Stimulated activated naive CD8-positive, alpha-beta T cell treated with anti-CD3 and anti-CD28 coated beads, Interleukin-15, amount 100 ng/mL, for 72 hours (primary cell): ENCODE results near the gene ASTL.
"Not testable (repeated sequence)": the region's sequence is repeated elsewhere in the genome, so short reads cannot be mapped to it uniquely, and the experiment has no call there.

Experiments
- ATAC-seq: fragments of 150-1000 bp; cut with Tn5 transposase; 2 replicates; pipeline ENCODE4 v1.10.0; 2021; ENCODE audit warnings: mild to moderate bottlenecking, moderate library complexity
- DNase-seq, 2 donors: peaks; one replicate each; pipeline ENCODE4 v3.0.0; 2021 to 2022
- H3K27ac Mint-ChIP-seq, 2 donors: one replicate each; pipeline ENCODE4 v1.8.0; 2022; ENCODE audit warnings: mild to moderate bottlenecking in 2 of 2, mixed read lengths in 2 of 2, moderate library complexity in 2 of 2
- H3K27me3 Mint-ChIP-seq: one replicate; pipeline ENCODE4 v1.8.0; 2022; ENCODE audit warnings: mixed read lengths
- H3K4me1 Mint-ChIP-seq: one replicate; pipeline ENCODE4 v1.8.0; 2022; ENCODE audit warnings: mild to moderate bottlenecking, mixed read lengths
- H3K4me3 Mint-ChIP-seq, 2 donors: one replicate each; pipeline ENCODE4 v1.8.0; 2022; ENCODE audit warnings: mild to moderate bottlenecking in 2 of 2, mixed read lengths in 2 of 2, moderate library complexity in 1 of 2
- H3K9me3 Mint-ChIP-seq, 2 donors: one replicate each; pipeline ENCODE4 v1.8.0; 2022; ENCODE audit warnings: mixed read lengths in 2 of 2

The ASTL gene

GRCh38 chr2:96164459-96165184, 26.3 kb upstream of the ASTL start:
- DNase-seq (peak; percentile 85 to 91), ATAC-seq (peak; percentile 88)

GRCh38 chr2:96163768-96164429, 25.6 kb upstream of the ASTL start:
- H3K27me3 Mint-ChIP-seq, result no peaks in the 10 kb centered on the region
- H3K9me3 Mint-ChIP-seq, result peaks cover 7 to 9% of the 10 kb centered on the region in 2 donors
- H3K4me1 Mint-ChIP-seq, result peaks cover 87% of the 10 kb centered on the region
- ATAC-seq (peak; percentile 76), DNase-seq (peak; percentile 87 to 95)
- peak overlapping the region; percentile 90 to 91 for H3K4me3 Mint-ChIP-seq
- H3K27ac Mint-ChIP-seq, result peak overlapping the region; percentile 98 to 100

More at GRCh38 chr2:96164459-96165184, 26.3 kb upstream of the ASTL start:
- Mint-ChIP-seq H3K4me3 (peak overlapping the region; percentile 90 to 91), H3K27ac (peak overlapping the region; percentile 98 to 100), H3K27me3 (no peaks in the 10 kb centered on the region), H3K4me1 (peaks cover 86% of the 10 kb centered on the region), H3K9me3 (peaks cover 7 to 9% of the 10 kb centered on the region in 2 donors)

- Mint-ChIP-seq H3K4me1 (peaks cover 88% of the 10 kb centered on the region), H3K27me3 (no peaks in the 10 kb centered on the region), H3K4me3 (peak overlapping the region; percentile 90 to 91), H3K9me3 (peaks cover 7 to 9% of the 10 kb centered on the region in 2 donors), H3K27ac (peak overlapping the region; percentile 98 to 100)
- DNase-seq (no peak), ATAC-seq (peak; percentile 2)
These were observed 25.1 kb upstream of the ASTL start for GRCh38 chr2:96163415-96163767.

GRCh38 chr2:96161898-96162297, 23.6 kb upstream of the ASTL start:
- Mint-ChIP-seq H3K27me3 (no peaks in the 10 kb centered on the region), H3K9me3 (peaks cover 7 to 9% of the 10 kb centered on the region in 2 donors), H3K27ac (peak overlapping the region in 1 of 2 donors; percentile 7), H3K4me1 (peaks cover 88% of the 10 kb centered on the region), H3K4me3 (peak overlapping the region; percentile 11 to 51)
- DNase-seq, result peak in 1 of 2 donors; percentile 50
- ATAC-seq, result no peak

GRCh38 chr2:96160366-96160765, 22.1 kb upstream of the ASTL start:
- DNase-seq, H3K27ac Mint-ChIP-seq, ATAC-seq, H3K9me3 Mint-ChIP-seq, H3K4me3 Mint-ChIP-seq, H3K27me3 Mint-ChIP-seq: not testable (repeated sequence)
- peaks cover 96% of the 10 kb centered on the region for H3K4me1 Mint-ChIP-seq

- H3K4me3 Mint-ChIP-seq, result peak overlapping the region; percentile 68 to 78
- ATAC-seq (peak; percentile 6), DNase-seq (peak in 1 of 2 donors; percentile 66)
- H3K9me3 Mint-ChIP-seq, result peaks cover 7 to 9% of the 10 kb centered on the region in 2 donors
- no peaks in the 10 kb centered on the region for H3K27me3 Mint-ChIP-seq
- H3K27ac Mint-ChIP-seq, result peak overlapping the region; percentile 84 to 90
- peaks cover 96% of the 10 kb centered on the region for H3K4me1 Mint-ChIP-seq
These were observed 21.0 kb upstream of the ASTL start for GRCh38 chr2:96159084-96159830.

GRCh38 chr2:96158554-96158940, 20.2 kb upstream of the ASTL start:
- ATAC-seq (no peak), DNase-seq (no peak)
- Mint-ChIP-seq H3K27me3 (no peaks in the 10 kb centered on the region), H3K9me3 (peaks cover 7 to 9% of the 10 kb centered on the region in 2 donors), H3K4me3 (peak overlapping the region; percentile 68 to 76), H3K4me1 (peaks cover 96% of the 10 kb centered on the region), H3K27ac (peak overlapping the region; percentile 90 to 98)

- Mint-ChIP-seq H3K27ac (peak overlapping the region; percentile 95 to 98), H3K27me3 (no peaks in the 10 kb centered on the region), H3K9me3 (peaks cover 7 to 9% of the 10 kb centered on the region in 2 donors), H3K4me1 (peaks cover 96% of the 10 kb centered on the region), H3K4me3 (peak overlapping the region; percentile 68 to 76)
- ATAC-seq (peak; percentile 81), DNase-seq (peak; percentile 91 to 96)
These were observed 19.6 kb upstream of the ASTL start for GRCh38 chr2:96157649-96158553.

- Mint-ChIP-seq H3K27me3 (no peaks in the 10 kb centered on the region), H3K4me1 (peaks cover 96% of the 10 kb centered on the region), H3K4me3 (peak overlapping the region; percentile 68 to 76), H3K9me3 (peaks cover 7 to 9% of the 10 kb centered on the region in 2 donors), H3K27ac (peak overlapping the region; percentile 95 to 98)
- peak; percentile 8 for ATAC-seq
- DNase-seq, result peak in 1 of 2 donors; percentile 40
These were observed 18.8 kb upstream of the ASTL start for GRCh38 chr2:96156926-96157648.

GRCh38 chr2:96156011-96156820, 17.9 kb upstream of the ASTL start:
- Mint-ChIP-seq H3K4me3 (peak overlapping the region; percentile 68 to 76), H3K9me3 (peaks cover 7 to 9% of the 10 kb centered on the region in 2 donors), H3K27me3 (no peaks in the 10 kb centered on the region), H3K4me1 (peaks cover 96% of the 10 kb centered on the region), H3K27ac (peak overlapping the region; percentile 87 to 98)
- ATAC-seq (peak; percentile 72), DNase-seq (peak; percentile 72 to 86)

- no peak overlapping the region for H3K4me3 Mint-ChIP-seq
- no peaks in the 10 kb centered on the region for H3K9me3 Mint-ChIP-seq
- DNase-seq, result peak; percentile 3 to 9
- no peak for ATAC-seq
- no peak overlapping the region for H3K27ac Mint-ChIP-seq
- peaks cover 100% of the 10 kb centered on the region for H3K4me1 Mint-ChIP-seq
- no peaks in the 10 kb centered on the region for H3K27me3 Mint-ChIP-seq
These were observed 16.4 kb upstream of the ASTL start for GRCh38 chr2:96154506-96155380.

GRCh38 chr2:96153991-96154431, 15.7 kb upstream of the ASTL start:
- peak; percentile 19 to 27 for DNase-seq
- no peak for ATAC-seq
- Mint-ChIP-seq H3K4me1 (peaks cover 100% of the 10 kb centered on the region), H3K9me3 (no peaks in the 10 kb centered on the region), H3K27ac (no peak overlapping the region), H3K4me3 (no peak overlapping the region), H3K27me3 (no peaks in the 10 kb centered on the region)

- Mint-ChIP-seq H3K27me3 (no peaks in the 10 kb centered on the region), H3K27ac (no peak overlapping the region), H3K4me1 (peaks cover 100% of the 10 kb centered on the region), H3K4me3 (no peak overlapping the region), H3K9me3 (no peaks in the 10 kb centered on the region)
- DNase-seq, result peak in 1 of 2 donors; percentile 8
- no peak for ATAC-seq
These were observed 15.0 kb upstream of the ASTL start for GRCh38 chr2:96153291-96153713.
